Esophagus squamous epithelium (tissue), 4 donors: ENCODE results near the gene PLEKHA6.

ENCODE experiments used
- CTCF ChIP-seq, 6 experiments: fragments of 450-650 bp in 4 of 6; fragments of 200-600 bp in 2 of 6; sonication (generic) in 2 of 6; IDR thresholded peaks; one replicate each; pipeline ENCODE4 v1.5.1; 2016 to 2019; ENCODE audit warnings: antibody characterized with exemption in 6 of 6, mild to moderate bottlenecking in 4 of 6, moderate library complexity in 4 of 6
- POLR2A ChIP-seq, 4 donors: fragments of 450-650 bp; IDR thresholded peaks; one replicate each; pipeline ENCODE4 v1.6.1; 2017; ENCODE audit warnings: antibody characterized with exemption in 4 of 4, mild to moderate bottlenecking in 4 of 4, moderate library complexity in 3 of 4

DNA sequence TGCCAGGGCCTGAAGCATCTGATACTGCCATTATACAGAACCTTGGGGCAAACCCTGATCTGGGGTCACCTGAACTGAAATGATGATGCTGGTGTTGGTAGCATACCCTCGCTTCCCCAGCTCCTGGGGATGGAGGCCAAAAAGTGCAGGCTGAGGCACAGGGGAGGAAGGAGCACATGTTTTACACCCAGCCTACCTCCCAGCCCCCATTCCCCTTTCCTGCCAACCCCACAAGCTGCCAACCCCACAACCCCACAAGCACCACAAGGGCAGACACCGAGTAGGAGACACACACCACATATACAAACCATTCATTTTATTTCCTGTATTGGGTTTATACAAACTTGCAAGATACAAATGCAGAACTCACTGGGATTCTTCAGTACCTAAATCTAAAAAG lies 141.2 kb downstream of the PLEKHA6 start:
- TF ChIP-seq POLR2A (IDR thresholded peaks at IDR 0.05) (no peak), CTCF (IDR thresholded peaks at IDR 0.05) (no peak)
